Esophagus squamous epithelium (tissue), 5 donors: ENCODE data around the gene C1QL2. TPM values are rescaled to one million over a fixed set of nuclear protein-coding genes. Genes with fewer than 3 reads are reported as not detected.

Experiments used
- DNase-seq: peaks from one replicate; lab custom pipeline; 2025; lab: John Stamatoyannopoulos, UW
- H3K27ac ChIP-seq, 4 donors: fragments of 200-600 bp; sonication (generic); one replicate each; pipeline ENCODE4 v1.5.1; 2016 to 2019; ENCODE audit warnings: mild to moderate bottlenecking in 1 of 4
- H3K27me3 ChIP-seq, 4 donors: fragments of 200-600 bp; sonication (generic); 1 replicate in 3 of 4; 2 replicates in 1 of 4; pipeline versions ENCODE4 v1.5.1 to v1.6.0; 2017 to 2021; ENCODE audit warnings: antibody characterized with exemption in 1 of 4
- H3K36me3 ChIP-seq, 3 donors: fragments of 200-600 bp; sonication (generic); one replicate each; pipeline ENCODE4 v1.5.1; 2016 to 2019
- H3K4me1 ChIP-seq, 3 donors: fragments of 200-600 bp; sonication (generic); one replicate each; pipeline ENCODE4 v1.5.1; 2017 to 2019
- H3K4me3 ChIP-seq, 4 donors: fragments of 200-600 bp; sonication (generic); 1 replicate in 3 of 4; 2 replicates in 1 of 4; pipeline ENCODE4 v1.5.1; 2016 to 2019; ENCODE audit warnings: mild to moderate bottlenecking in 2 of 4, moderate library complexity in 1 of 4
- H3K9me3 ChIP-seq, 3 donors: fragments of 200-600 bp; sonication (generic); one replicate each; pipeline ENCODE4 v1.5.1; 2016 to 2019
- CTCF ChIP-seq, 6 experiments: fragments of 450-650 bp in 4 of 6; fragments of 200-600 bp in 2 of 6; sonication (generic) in 2 of 6; IDR thresholded peaks; one replicate each; pipeline ENCODE4 v1.5.1; 2016 to 2019; ENCODE audit warnings: antibody characterized with exemption in 6 of 6, mild to moderate bottlenecking in 4 of 6, moderate library complexity in 4 of 6
- POLR2A ChIP-seq, 4 donors: fragments of 450-650 bp; IDR thresholded peaks; one replicate each; pipeline ENCODE4 v1.6.1; 2017; ENCODE audit warnings: antibody characterized with exemption in 4 of 4, mild to moderate bottlenecking in 4 of 4, moderate library complexity in 3 of 4
- WGBS, 2 donors: methylation state at CpG; one replicate each; pipeline ENCODE4 v1.1.5; 2018; 5-methylcytosine and 5-hydroxymethylcytosine counted together
- intact Hi-C: fragments of 100-400 bp; cut with DNase I; formaldehyde crosslinking; loops from one replicate; pipeline ENCODE4 v1.15.0; 2022
- total RNA-seq, 4 donors: library from RNA; depleted of rRNA; stranded (reverse); fragments of >200 nt; gene quantifications; one replicate each; pipeline ENCODE4 v1.1.0, GENCODE V29; 2016
- donor health status: DM: yes; HTN: yes; CAD: no.

Gene C1QL2
- total RNA-seq, 4 donors from 2014 or later, result not detected

- intact Hi-C loops, result no loop called here
- no peak for DNase-seq
- Histone ChIP-seq H3K27me3 (peaks cover 0 to 61% (median 0%) of the 10 kb centered on the region in 4 donors), H3K4me1 (no peaks in the 10 kb centered on the region), H3K27ac (no peak overlapping the region), H3K36me3 (no peaks in the 10 kb centered on the region), H3K4me3 (no peak overlapping the region), H3K9me3 (peaks cover 0 to 8% (median 0%) of the 10 kb centered on the region in 3 donors)
- WGBS, 2 donors, result 43 to 50% methylated on average over 10 of the region's 10 CpGs
- TF ChIP-seq CTCF (IDR thresholded peaks at IDR 0.05) (no peak), POLR2A (IDR thresholded peaks at IDR 0.05) (no peak)
These were observed 41.9 kb downstream of the C1QL2 start for GRCh38 chr2:119116411-119117295.

GRCh38 chr2:119114266-119114665 lies 44.3 kb downstream of the C1QL2 start:
- Histone ChIP-seq H3K4me3 (no peak overlapping the region), H3K4me1 (no peaks in the 10 kb centered on the region), H3K27ac (no peak overlapping the region), H3K36me3 (no peaks in the 10 kb centered on the region), H3K27me3 (peaks cover 0 to 37% (median 0%) of the 10 kb centered on the region in 4 donors), H3K9me3 (peaks cover 0 to 17% (median 3%) of the 10 kb centered on the region in 3 donors)
- WGBS, 2 donors, result 100% methylated on average over 1 of the region's 3 CpGs; no CpG with 5 or more reads in 1 of the 2 donors
- intact Hi-C loops, result no loop called here
- no peak for TF ChIP-seq CTCF (IDR thresholded peaks at IDR 0.05)
- no peak for TF ChIP-seq POLR2A (IDR thresholded peaks at IDR 0.05)
- DNase-seq, result no peak

GRCh38 chr2:119113489-119113770 lies 45.1 kb downstream of the C1QL2 start:
- intact Hi-C loops, result no loop called here
- no peaks in the 10 kb centered on the region for H3K36me3 ChIP-seq
- DNase-seq, result no peak
- H3K27ac ChIP-seq, result no peak overlapping the region
- H3K4me1 ChIP-seq, result no peaks in the 10 kb centered on the region
- H3K27me3 ChIP-seq, result peaks cover 0 to 33% (median 0%) of the 10 kb centered on the region in 4 donors
- 87% methylated on average over 3 of the region's 4 CpGs; no CpG with 5 or more reads in 1 of the 2 donors for WGBS, 2 donors
- H3K4me3 ChIP-seq, result no peak overlapping the region
- H3K9me3 ChIP-seq, result peaks cover 0 to 17% (median 3%) of the 10 kb centered on the region in 3 donors
- no peak for TF ChIP-seq CTCF (IDR thresholded peaks at IDR 0.05)
- TF ChIP-seq POLR2A (IDR thresholded peaks at IDR 0.05), result no peak

- no peak for DNase-seq
- intact Hi-C loops, result no loop called here
- Histone ChIP-seq H3K4me1 (no peaks in the 10 kb centered on the region), H3K4me3 (no peak overlapping the region), H3K27ac (no peak overlapping the region), H3K36me3 (no peaks in the 10 kb centered on the region), H3K9me3 (peaks cover 0 to 17% (median 3%) of the 10 kb centered on the region in 3 donors), H3K27me3 (peaks cover 0 to 33% (median 0%) of the 10 kb centered on the region in 4 donors)
- no peak for TF ChIP-seq CTCF (IDR thresholded peaks at IDR 0.05)
- TF ChIP-seq POLR2A (IDR thresholded peaks at IDR 0.05), result no peak
- WGBS, 2 donors, result 43 to 65% methylated on average over 7 of the region's 10 CpGs
These were observed 45.6 kb downstream of the C1QL2 start for GRCh38 chr2:119112770-119113488.

- TF ChIP-seq CTCF (IDR thresholded peaks at IDR 0.05) (no peak), POLR2A (IDR thresholded peaks at IDR 0.05) (no peak)
- no peak for DNase-seq
- 20 to 53% methylated on average over 1 to 3 of the region's 3 CpGs for WGBS, 2 donors
- peaks cover 0 to 26% (median 0%) of the 10 kb centered on the region in 4 donors for H3K27me3 ChIP-seq
- peaks cover 0 to 17% (median 3%) of the 10 kb centered on the region in 3 donors for H3K9me3 ChIP-seq
- no peaks in the 10 kb centered on the region for H3K4me1 ChIP-seq
- H3K36me3 ChIP-seq, result no peaks in the 10 kb centered on the region
- intact Hi-C loops, result no loop called here
- H3K27ac ChIP-seq, result no peak overlapping the region
- H3K4me3 ChIP-seq, result no peak overlapping the region
These were observed 46.3 kb downstream of the C1QL2 start for GRCh38 chr2:119112230-119112629.
